A673 (cell line): ENCODE results near the gene ACACA. TPM values are rescaled to one million over a fixed set of nuclear protein-coding genes. Genes with fewer than 3 reads are reported as not detected.

ENCODE experiments used
- BruUV-seq: library from RNA; stranded (reverse); fragments of 400-500 nt; replicated peaks from 2 replicates; lab custom pipeline; 2021; lab: Mats Ljungman, UMichigan
- CTCF ChIA-PET: fragments of 300-600 bp; sonication (Branson Sonifier 250); formaldehyde crosslinking; loops from one replicate; lab custom pipeline; 2022; ENCODE audit warnings: antibody characterized with exemption; lab: Charles Lee
- POLR2A ChIA-PET: fragments of 300-600 bp; sonication (Branson Sonifier 250); formaldehyde crosslinking; loops from one replicate; lab custom pipeline; 2022; ENCODE audit warnings: antibody characterized with exemption; ENCODE audit not compliant: low non-redundant PET; lab: Charles Lee
- DNase-seq: peaks from one replicate; pipeline ENCODE4 v3.0.0-alpha.2; 2015; ENCODE audit warnings: low spot score
- H3K27ac ChIP-seq: fragments of 200-600 bp; sonication (generic); 2 replicates; pipeline ENCODE4 v1.5.1; 2016; ENCODE audit warnings: mixed run types, low read depth, mild to moderate bottlenecking, mixed read lengths, antibody characterized with exemption, low read length; ENCODE audit not compliant: poor library complexity, severe bottlenecking
- H3K27me3 ChIP-seq: fragments of 200-600 bp; sonication (generic); replicated peaks from 2 replicates; pipeline ENCODE4 v1.6.1; 2017; ENCODE audit warnings: mixed run types, low read depth, mild to moderate bottlenecking, mixed read lengths, antibody characterized with exemption, low read length; ENCODE audit not compliant: insufficient read depth, poor library complexity
- H3K36me3 ChIP-seq: fragments of 200-600 bp; sonication (generic); 2 replicates; pipeline ENCODE4 v1.6.1; 2016; ENCODE audit warnings: mixed run types, mild to moderate bottlenecking, mixed read lengths, antibody characterized with exemption, low read length; ENCODE audit not compliant: insufficient read depth, poor library complexity, severe bottlenecking
- H3K4me1 ChIP-seq: fragments of 200-600 bp; sonication (generic); 2 replicates; pipeline ENCODE4 v1.6.1; 2017; ENCODE audit warnings: mixed run types, mild to moderate bottlenecking, mixed read lengths, antibody characterized with exemption, low read length; ENCODE audit not compliant: insufficient read depth, poor library complexity, severe bottlenecking
- H3K4me3 ChIP-seq: fragments of 200-600 bp; sonication (generic); 2 replicates; pipeline ENCODE4 v1.5.1; 2016; ENCODE audit warnings: low read depth, mixed run types, mild to moderate bottlenecking, mixed read lengths, low read length; ENCODE audit not compliant: poor library complexity, severe bottlenecking
- H3K9me3 ChIP-seq: fragments of 200-600 bp; sonication (generic); 2 replicates; pipeline ENCODE4 v1.6.1; 2016; ENCODE audit warnings: mixed run types, low read depth, mild to moderate bottlenecking, mixed read lengths, antibody characterized with exemption, low read length; ENCODE audit not compliant: poor library complexity, severe bottlenecking
- EZH2 ChIP-seq: fragments of 200-600 bp; sonication (generic); IDR thresholded peaks from 2 replicates; pipeline ENCODE4 v1.6.1; 2017; ENCODE audit warnings: borderline replicate concordance, low read depth, mild to moderate bottlenecking, mixed read lengths, antibody characterized with exemption, low read length; ENCODE audit not compliant: poor library complexity, severe bottlenecking
- intact Hi-C: fragments of 100-400 bp; cut with micrococcal nuclease; formaldehyde crosslinking; loops from one replicate; pipeline ENCODE4 v1.10.0; 2022; ENCODE audit not compliant: unreplicated experiment
- total RNA-seq: library from RNA; stranded (reverse); gene quantifications from 2 replicates; pipeline ENCODE4 v1.2.3, GENCODE V29; 2021
- TF ChIP-seq, protein P1 (sequence below): fragments of 300-800, 200-600 bp; sonication (generic); conservative IDR thresholded peaks from 2 replicates; pipeline ENCODE4 v1.5.1; 2017; ENCODE audit warnings: low read depth, mild to moderate bottlenecking, antibody characterized with exemption, low read length, moderate library complexity, mixed read lengths

Gene ACACA
- total RNA-seq, 1 experiment from 2014 or later: 68.3 TPM

DNA sequence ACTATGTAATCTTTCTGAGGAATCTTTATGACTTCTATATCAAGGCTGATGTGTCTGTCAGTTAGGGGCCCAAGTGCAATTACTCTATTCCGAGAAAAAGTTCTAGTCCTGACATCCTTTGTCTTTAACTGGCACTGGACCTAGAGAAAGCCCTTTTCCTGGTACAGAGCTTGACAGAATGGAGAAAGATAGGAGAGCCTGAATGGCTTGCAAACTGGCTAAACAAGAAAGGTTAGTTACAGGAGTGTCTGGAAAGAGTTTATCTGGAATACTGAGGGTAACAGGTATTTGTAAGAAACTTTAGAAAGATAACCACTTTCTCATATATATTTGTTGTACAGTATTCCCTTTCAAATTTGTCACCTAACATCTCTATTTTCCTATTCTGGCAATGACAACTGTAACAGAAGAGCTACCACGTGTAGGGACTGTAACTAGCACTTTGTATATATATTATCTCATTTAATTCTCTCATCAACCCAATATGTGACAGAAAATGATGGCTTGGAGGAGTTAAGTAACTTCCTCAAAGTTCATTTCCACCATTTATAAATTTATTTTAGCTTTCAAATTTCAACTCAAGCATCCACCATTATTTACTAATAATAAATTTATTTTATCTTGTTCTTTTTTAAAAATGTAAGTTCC, 128.3 kb downstream of the ACACA start:
- intact Hi-C loops: no loop called here
- peaks cover 6% of the 10 kb centered on the region for H3K36me3 ChIP-seq
- H3K27ac ChIP-seq: no peak overlapping the region
- CTCF ChIA-PET: no interaction called here
- no peaks in the 10 kb centered on the region for H3K4me1 ChIP-seq
- no peak for TF ChIP-seq EZH2
- TF ChIP-seq, protein P1, sequence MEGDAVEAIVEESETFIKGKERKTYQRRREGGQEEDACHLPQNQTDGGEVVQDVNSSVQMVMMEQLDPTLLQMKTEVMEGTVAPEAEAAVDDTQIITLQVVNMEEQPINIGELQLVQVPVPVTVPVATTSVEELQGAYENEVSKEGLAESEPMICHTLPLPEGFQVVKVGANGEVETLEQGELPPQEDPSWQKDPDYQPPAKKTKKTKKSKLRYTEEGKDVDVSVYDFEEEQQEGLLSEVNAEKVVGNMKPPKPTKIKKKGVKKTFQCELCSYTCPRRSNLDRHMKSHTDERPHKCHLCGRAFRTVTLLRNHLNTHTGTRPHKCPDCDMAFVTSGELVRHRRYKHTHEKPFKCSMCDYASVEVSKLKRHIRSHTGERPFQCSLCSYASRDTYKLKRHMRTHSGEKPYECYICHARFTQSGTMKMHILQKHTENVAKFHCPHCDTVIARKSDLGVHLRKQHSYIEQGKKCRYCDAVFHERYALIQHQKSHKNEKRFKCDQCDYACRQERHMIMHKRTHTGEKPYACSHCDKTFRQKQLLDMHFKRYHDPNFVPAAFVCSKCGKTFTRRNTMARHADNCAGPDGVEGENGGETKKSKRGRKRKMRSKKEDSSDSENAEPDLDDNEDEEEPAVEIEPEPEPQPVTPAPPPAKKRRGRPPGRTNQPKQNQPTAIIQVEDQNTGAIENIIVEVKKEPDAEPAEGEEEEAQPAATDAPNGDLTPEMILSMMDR: no peak
- no peak overlapping the region for H3K4me3 ChIP-seq
- no peaks in the 10 kb centered on the region for H3K9me3 ChIP-seq
- no TSS peak for BruUV-seq
- POLR2A ChIA-PET: no interaction called here
- no peak for DNase-seq
- H3K27me3 ChIP-seq: no peaks in the 10 kb centered on the region

DNA sequence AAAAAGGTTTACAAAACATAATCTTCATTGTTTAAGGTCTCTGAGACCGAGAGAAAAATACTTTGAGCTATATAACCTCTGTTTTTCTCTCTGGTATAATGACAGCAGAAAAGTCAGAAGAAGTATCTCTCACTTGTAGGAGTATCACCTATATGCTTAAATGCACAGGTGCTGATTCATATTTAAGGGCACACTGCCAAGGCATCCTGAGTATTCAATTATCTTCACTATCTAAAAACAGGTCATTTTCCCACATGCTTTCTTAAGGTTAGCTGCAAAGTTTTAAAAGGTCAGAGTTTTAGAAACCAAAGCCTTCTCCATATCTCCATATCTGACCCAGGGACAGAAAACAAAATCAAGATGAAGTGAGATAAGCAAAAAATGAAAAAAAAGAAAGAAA, 130.2 kb downstream of the ACACA start:
- no peak overlapping the region for H3K4me3 ChIP-seq
- no peaks in the 10 kb centered on the region for H3K27me3 ChIP-seq
- no peak overlapping the region for H3K27ac ChIP-seq
- H3K36me3 ChIP-seq: peaks cover 6% of the 10 kb centered on the region
- no peak for TF ChIP-seq EZH2
- TF ChIP-seq, protein P1: no peak
- DNase-seq: no peak
- intact Hi-C loops: no loop called here
- no peaks in the 10 kb centered on the region for H3K4me1 ChIP-seq
- H3K9me3 ChIP-seq: no peaks in the 10 kb centered on the region
- POLR2A ChIA-PET: no interaction called here
- CTCF ChIA-PET: no interaction called here
- BruUV-seq: no TSS peak

DNA sequence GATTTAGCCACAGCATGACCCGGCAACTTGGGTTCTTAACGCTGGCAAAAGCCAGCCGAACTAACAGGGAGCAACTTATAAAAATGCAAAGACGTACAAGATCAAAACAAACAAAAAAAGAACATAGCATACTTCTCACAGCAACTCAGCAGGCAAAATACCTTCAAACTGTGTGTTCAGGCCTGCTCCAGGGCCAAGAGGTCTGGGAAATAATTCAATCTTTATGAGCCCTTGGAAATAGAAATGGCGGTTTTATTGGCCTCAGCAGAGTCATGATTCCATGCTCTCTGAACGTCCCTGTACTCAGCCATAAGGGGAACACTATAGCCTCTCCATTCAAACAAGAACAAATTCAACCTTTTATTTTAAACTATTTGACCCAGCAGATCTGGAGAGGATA, 132.2 kb downstream of the ACACA start:
- H3K27me3 ChIP-seq: no peaks in the 10 kb centered on the region
- ChIA-PET POLR2A (no interaction called here), CTCF (no interaction called here)
- no peak overlapping the region for H3K27ac ChIP-seq
- intact Hi-C loops: no loop called here
- peaks cover 10% of the 10 kb centered on the region for H3K36me3 ChIP-seq
- no peak for DNase-seq
- no peaks in the 10 kb centered on the region for H3K9me3 ChIP-seq
- BruUV-seq: no TSS peak
- no peaks in the 10 kb centered on the region for H3K4me1 ChIP-seq
- no peak for TF ChIP-seq EZH2
- TF ChIP-seq, protein P1: no peak
- H3K4me3 ChIP-seq: no peak overlapping the region
